CD14-positive monocyte (primary cell): ENCODE data around the gene TMEM120B. TPM values are rescaled to one million over a fixed set of nuclear protein-coding genes. Genes with fewer than 3 reads are reported as not detected.
A peak's percentile ranks its signal among the peaks of the same experiment; 100 is the strongest.

ENCODE experiments used
- DNase-seq, 3 donors: peaks; one replicate each; pipeline ENCODE4 v3.0.0-alpha.2; 2011 to 2022
- H2AFZ ChIP-seq: 2 replicates; pipeline ENCODE4 v1.6.0; 2012; ENCODE audit warnings: mild to moderate bottlenecking, low read depth, low read length, inconsistent platforms; ENCODE audit not compliant: insufficient read depth, poor library complexity, severe bottlenecking
- H3K27ac ChIP-seq, 2 donors: 1 replicate in 1 of 2; 2 replicates in 1 of 2; pipeline ENCODE4 v1.5.1; 2012 to 2013; ENCODE audit warnings: low read length in 2 of 2, control low read depth in 1 of 2, inconsistent platforms in 1 of 2, low read depth in 1 of 2, mild to moderate bottlenecking in 1 of 2
- H3K27me3 ChIP-seq, 2 donors: one replicate each; pipeline versions ENCODE4 v1.6.0 to v1.6.1; 2011 to 2013; ENCODE audit warnings: low read length in 2 of 2; ENCODE audit not compliant: control insufficient read depth in 2 of 2, insufficient read depth in 2 of 2
- H3K36me3 ChIP-seq, 2 donors: replicated peaks in 1 of 2; 1 replicate in 1 of 2; 2 replicates in 1 of 2; pipeline versions ENCODE4 v1.5.1 to v1.6.1; 2012 to 2013; ENCODE audit warnings: low read length in 2 of 2, control low read depth in 1 of 2, inconsistent platforms in 1 of 2, mild to moderate bottlenecking in 1 of 2; ENCODE audit not compliant: insufficient read depth in 2 of 2, control insufficient read depth in 1 of 2
- H3K4me1 ChIP-seq, 2 donors: 1 replicate in 1 of 2; 2 replicates in 1 of 2; pipeline versions ENCODE4 v1.5.1 to v1.6.1; 2012 to 2013; ENCODE audit warnings: low read length in 2 of 2, control low read depth in 1 of 2, inconsistent platforms in 1 of 2, mild to moderate bottlenecking in 1 of 2, moderate library complexity in 1 of 2; ENCODE audit not compliant: insufficient read depth in 2 of 2, control insufficient read depth in 1 of 2
- H3K4me2 ChIP-seq: replicated peaks from 2 replicates; pipeline ENCODE3; 2012; ENCODE audit warnings: low read length, moderate library complexity, mild to moderate bottlenecking; ENCODE audit not compliant: poor library complexity, severe bottlenecking; ENCODE audit errors: extremely low read depth
- H3K4me3 ChIP-seq, 3 experiments: fragments of 200-600 bp in 1 of 3; sonication (generic) in 1 of 3; replicated peaks in 1 of 3; 1 replicate in 2 of 3; 2 replicates in 1 of 3; pipeline ENCODE4 v1.5.1; 2011 to 2013; ENCODE audit warnings: low read length in 3 of 3, mild to moderate bottlenecking in 3 of 3, control low read depth in 2 of 3, low read depth in 2 of 3, inconsistent platforms in 1 of 3, moderate library complexity in 1 of 3
- H3K79me2 ChIP-seq: 2 replicates; pipeline ENCODE4 v1.6.0; 2012; ENCODE audit warnings: mild to moderate bottlenecking, control low read depth, inconsistent platforms, low read length, moderate library complexity; ENCODE audit not compliant: insufficient read depth
- H3K9ac ChIP-seq: 2 replicates; pipeline ENCODE4 v1.6.0; 2017; ENCODE audit warnings: low read length, mild to moderate bottlenecking; ENCODE audit not compliant: insufficient read depth, poor library complexity, severe bottlenecking
- H3K9me3 ChIP-seq, 2 donors: replicated peaks in 1 of 2; 1 replicate in 1 of 2; 2 replicates in 1 of 2; pipeline versions ENCODE4 v1.5.1 to v1.6.1; 2012 to 2013; ENCODE audit warnings: low read length in 2 of 2, control low read depth in 1 of 2; ENCODE audit not compliant: control insufficient read depth in 1 of 2, insufficient read depth in 1 of 2
- H4K20me1 ChIP-seq: 2 replicates; pipeline ENCODE4 v1.6.0; 2012; ENCODE audit warnings: mild to moderate bottlenecking, low read length, control low read depth, moderate library complexity; ENCODE audit not compliant: insufficient read depth
- H3K27ac Mint-ChIP-seq, 7 donors: one replicate each; pipeline ENCODE4 v1.8.0; 2020; ENCODE audit warnings: mild to moderate bottlenecking in 7 of 7, mixed read lengths in 7 of 7, moderate library complexity in 6 of 7, inconsistent platforms in 2 of 7
- H3K27me3 Mint-ChIP-seq, 3 donors: one replicate each; pipeline ENCODE4 v1.8.0; 2021 to 2022; ENCODE audit warnings: low read depth in 3 of 3, mild to moderate bottlenecking in 3 of 3, mixed read lengths in 3 of 3, moderate library complexity in 3 of 3, inconsistent platforms in 1 of 3
- H3K36me3 Mint-ChIP-seq, 2 donors: one replicate each; pipeline ENCODE4 v1.8.0; 2020; ENCODE audit warnings: mixed read lengths in 2 of 2, inconsistent platforms in 1 of 2, mild to moderate bottlenecking in 1 of 2
- H3K4me1 Mint-ChIP-seq: one replicate; pipeline ENCODE4 v1.8.0; 2020; ENCODE audit warnings: mild to moderate bottlenecking, mixed read lengths
- H3K4me3 Mint-ChIP-seq, 2 donors: one replicate each; pipeline ENCODE4 v1.8.0; 2020; ENCODE audit warnings: mild to moderate bottlenecking in 2 of 2, mixed read lengths in 2 of 2, moderate library complexity in 1 of 2
- H3K9me3 Mint-ChIP-seq, 7 donors: one replicate each; pipeline ENCODE4 v1.8.0; 2020 to 2022; ENCODE audit warnings: mixed read lengths in 7 of 7, mild to moderate bottlenecking in 6 of 7, moderate library complexity in 6 of 7, inconsistent platforms in 2 of 7
- CTCF ChIP-seq: fragments of 200-600 bp; IDR thresholded peaks from one replicate; pipeline ENCODE4 v1.8.0; 2022; ENCODE audit warnings: antibody characterized with exemption, mild to moderate bottlenecking
- WGBS: methylation state at CpG from one replicate; pipeline ENCODE4 v1.1.5; 2013; ENCODE audit warnings: missing lambda C conversion rate; ENCODE audit not compliant: insufficient coverage; 5-methylcytosine and 5-hydroxymethylcytosine counted together
- intact Hi-C, 2 donors: fragments of 100-400 bp; cut with micrococcal nuclease; formaldehyde crosslinking; loops; one replicate each; pipeline versions ENCODE4 v1.15.0 to v1.15.1; 2023
- polyA plus RNA-seq, 3 donors: library from polyadenylated mRNA; depleted of rRNA in 1 of 3; unstranded in 2 of 3; stranded (reverse) in 1 of 3; fragments of 300-500 nt in 2 of 3; fragments of >200 nt in 1 of 3; fragmentation: Illumina TruSeq in 2 of 3; gene quantifications; 1 replicate in 2 of 3; 2 replicates in 1 of 3; pipeline ENCODE4 v1.2.3, GENCODE V29; 2012 to 2021

TMEM120B gene
- polyA plus RNA-seq, 3 donors, result 0.65 to 2.4 (median 1.1) TPM

- Histone ChIP-seq H3K4me1 (no peaks in the 10 kb centered on the region), H3K4me2 (no peak overlapping the region), H3K9me3 (no peaks in the 10 kb centered on the region), H4K20me1 (peaks cover 97% of the 10 kb centered on the region), H3K36me3 (peaks cover 83 to 97% of the 10 kb centered on the region in 2 donors), H3K27me3 (no peaks in the 10 kb centered on the region), H3K79me2 (peaks cover 46% of the 10 kb centered on the region), H3K4me3 (no peak overlapping the region), H3K9ac (no peak overlapping the region), H3K27ac (peak overlapping the region in 1 of 2 donors; percentile 20), H2AFZ (no peak overlapping the region)
- no peak for DNase-seq
- no peaks in the 10 kb centered on the region for H3K9me3 Mint-ChIP-seq
- peaks cover 0 to 3% (median 0%) of the 10 kb centered on the region in 3 donors for H3K27me3 Mint-ChIP-seq
- H3K4me3 Mint-ChIP-seq, result no peak overlapping the region
- no peak for TF ChIP-seq CTCF
- no peaks in the 10 kb centered on the region for H3K4me1 Mint-ChIP-seq
- H3K27ac Mint-ChIP-seq, result peak overlapping the region in 1 of 7 donors; percentile 64
- WGBS, result 96% methylated on average over 8 of the region's 12 CpGs
- peaks cover 69 to 100% of the 10 kb centered on the region in 2 donors for H3K36me3 Mint-ChIP-seq
- intact Hi-C loops, result no loop called here
Observed at GRCh38 chr12:121823727-121824115, 111.2 kb downstream of the TMEM120B start.

GRCh38 chr12:121825041-121825523 lies 112.5 kb downstream of the TMEM120B start:
- no peak overlapping the region for H3K9ac ChIP-seq
- no peak for TF ChIP-seq CTCF

More at GRCh38 chr12:121825041-121825523, 112.5 kb downstream of the TMEM120B start:
- peaks cover 69 to 100% of the 10 kb centered on the region in 2 donors for H3K36me3 Mint-ChIP-seq
- no peaks in the 10 kb centered on the region for H3K4me1 ChIP-seq
- peaks cover 34% of the 10 kb centered on the region for H3K79me2 ChIP-seq
- no peak overlapping the region for H3K4me2 ChIP-seq
- peak overlapping the region in 1 of 7 donors; percentile 55 for H3K27ac Mint-ChIP-seq
- no peaks in the 10 kb centered on the region for H3K9me3 Mint-ChIP-seq
- peaks cover 98% of the 10 kb centered on the region for H4K20me1 ChIP-seq
- no peaks in the 10 kb centered on the region for H3K27me3 ChIP-seq
- no peaks in the 10 kb centered on the region for H3K9me3 ChIP-seq
- H3K4me3 ChIP-seq, result no peak overlapping the region
- WGBS, result 96% methylated on average over 14 of the region's 18 CpGs
- peaks cover 0 to 3% (median 0%) of the 10 kb centered on the region in 3 donors for H3K27me3 Mint-ChIP-seq
- DNase-seq, result no peak
- H3K27ac ChIP-seq, result no peak overlapping the region
- no peak overlapping the region for H2AFZ ChIP-seq
- H3K4me1 Mint-ChIP-seq, result no peaks in the 10 kb centered on the region
- H3K4me3 Mint-ChIP-seq, result no peak overlapping the region
- intact Hi-C loops, result no loop called here
- peaks cover 85 to 97% of the 10 kb centered on the region in 2 donors for H3K36me3 ChIP-seq
